Karpas-422 (cell line): ENCODE measurements around the gene SOS1. TPM values are rescaled to one million over a fixed set of nuclear protein-coding genes. Genes with fewer than 3 reads are reported as not detected.
"Not testable (repeated sequence)": the region's sequence is repeated elsewhere in the genome, so short reads cannot be mapped to it uniquely, and the experiment has no call there.

Source experiments
- DNase-seq: peaks from one replicate; pipeline ENCODE4 v3.0.0-alpha.2; 2015
- H2AFZ ChIP-seq: fragments of 200-600 bp; sonication (generic); 2 replicates; pipeline ENCODE4 v1.6.1; 2014; ENCODE audit warnings: antibody characterized with exemption, low read length, mixed read lengths
- H3K27ac ChIP-seq: fragments of 200-600 bp; sonication (generic); 2 replicates; pipeline ENCODE4 v1.5.1; 2014; ENCODE audit warnings: mild to moderate bottlenecking, low read length, moderate library complexity
- H3K27me3 ChIP-seq: fragments of 200-600 bp; sonication (generic); 2 replicates; pipeline ENCODE4 v1.6.1; 2014; ENCODE audit warnings: low read length, mixed read lengths
- H3K36me3 ChIP-seq: fragments of 200-600 bp; sonication (generic); 2 replicates; pipeline ENCODE4 v1.6.1; 2014; ENCODE audit warnings: low read length, mixed read lengths; ENCODE audit not compliant: insufficient read depth
- H3K4me1 ChIP-seq: fragments of 200-600 bp; sonication (generic); 2 replicates; pipeline ENCODE4 v1.6.1; 2014; ENCODE audit warnings: mild to moderate bottlenecking, low read length, mixed read lengths
- H3K4me2 ChIP-seq: fragments of 200-600 bp; sonication (generic); 2 replicates; pipeline ENCODE4 v1.6.1; 2014; ENCODE audit warnings: low read length, low read depth, mild to moderate bottlenecking; ENCODE audit not compliant: poor library complexity, severe bottlenecking
- H3K4me3 ChIP-seq: fragments of 200-600 bp; sonication (generic); 2 replicates; pipeline ENCODE4 v1.5.1; 2014; ENCODE audit warnings: mild to moderate bottlenecking, antibody characterized with exemption, low read length, mixed read lengths
- H3K79me2 ChIP-seq: fragments of 200-600 bp; sonication (generic); 2 replicates; pipeline ENCODE4 v1.6.1; 2014; ENCODE audit warnings: mild to moderate bottlenecking, low read length, mixed read lengths
- H3K9ac ChIP-seq: fragments of 200-600 bp; sonication (generic); 2 replicates; pipeline ENCODE4 v1.6.0; 2014; ENCODE audit warnings: low read length
- H3K9me2 ChIP-seq: fragments of 200-600 bp; sonication (generic), shearing (Covaris generic); replicated peaks from 2 replicates; pipeline ENCODE4 v1.6.0; 2014; ENCODE audit warnings: mild to moderate bottlenecking, low read length, moderate library complexity; ENCODE audit not compliant: insufficient read depth
- H3K9me3 ChIP-seq: fragments of 300-700, 200-600 bp; sonication (generic); 2 replicates; pipeline ENCODE4 v1.6.1; 2014; ENCODE audit warnings: low read length, mixed read lengths
- H4K20me1 ChIP-seq: fragments of 200-600 bp; sonication (generic); 2 replicates; pipeline ENCODE4 v1.6.1; 2014; ENCODE audit warnings: mild to moderate bottlenecking, antibody characterized with exemption, low read length, low read depth; ENCODE audit not compliant: insufficient read depth
- total RNA-seq: library from RNA; depleted of rRNA; stranded (reverse); fragments of >200 nt; shearing (Covaris generic); gene quantifications from 2 replicates; pipeline ENCODE4 v1.2.3, GENCODE V29; 2014; ENCODE audit warnings: low replicate concordance

Gene SOS1
- total RNA-seq, 1 experiment from 2014 or later: 91.7 TPM

- DNase-seq: no peak
- H3K4me1 ChIP-seq: peaks cover 39% of the 10 kb centered on the region
- H3K36me3 ChIP-seq: peaks cover 11% of the 10 kb centered on the region; the same call in 1 of the 2 replicates
- no peaks in the 10 kb centered on the region for H3K9me3 ChIP-seq
- no peak overlapping the region for H3K4me2 ChIP-seq
- H3K4me3 ChIP-seq: no peak overlapping the region
- H3K27ac ChIP-seq: peak overlapping the region; percentile 47
- no peaks in the 10 kb centered on the region for H3K9me2 ChIP-seq
- H2AFZ ChIP-seq: no peak overlapping the region
- peaks cover 85% of the 10 kb centered on the region for H3K79me2 ChIP-seq
- H3K27me3 ChIP-seq: no peaks in the 10 kb centered on the region
- H4K20me1 ChIP-seq: no peaks in the 10 kb centered on the region
- H3K9ac ChIP-seq: no peak overlapping the region
These were observed 59.6 kb downstream of the SOS1 start for GRCh38 chr2:39061280-39061679.

- no peak overlapping the region for H3K4me2 ChIP-seq
- no peak overlapping the region for H3K4me3 ChIP-seq
- peaks cover 39% of the 10 kb centered on the region for H3K4me1 ChIP-seq
- H3K36me3 ChIP-seq: peaks cover 25% of the 10 kb centered on the region; the same call in 1 of the 2 replicates
- H4K20me1 ChIP-seq: no peaks in the 10 kb centered on the region
- no peaks in the 10 kb centered on the region for H3K9me3 ChIP-seq
- H3K9ac ChIP-seq: no peak overlapping the region
- no peaks in the 10 kb centered on the region for H3K9me2 ChIP-seq
- peak; percentile 90 for DNase-seq
- no peak overlapping the region for H2AFZ ChIP-seq
- no peaks in the 10 kb centered on the region for H3K27me3 ChIP-seq
- peaks cover 77% of the 10 kb centered on the region for H3K79me2 ChIP-seq
- peak overlapping the region; percentile 47 for H3K27ac ChIP-seq
These were observed 61.4 kb downstream of the SOS1 start for GRCh38 chr2:39059366-39059952.

GRCh38 chr2:39058101-39058500, 62.8 kb downstream of the SOS1 start:
- Histone ChIP-seq H4K20me1 (no peaks in the 10 kb centered on the region), H3K9ac (no peak overlapping the region), H3K9me2 (no peaks in the 10 kb centered on the region), H3K79me2 (peaks cover 64% of the 10 kb centered on the region), H3K4me3 (no peak overlapping the region), H3K4me1 (peaks cover 36% of the 10 kb centered on the region), H3K9me3 (no peaks in the 10 kb centered on the region), H3K27ac (peak overlapping the region; percentile 13), H3K27me3 (no peaks in the 10 kb centered on the region), H3K36me3 (peaks cover 35% of the 10 kb centered on the region), H3K4me2 (no peak overlapping the region), H2AFZ (no peak overlapping the region)
- no peak for DNase-seq

- not testable (repeated sequence) for H3K4me3 ChIP-seq, H3K9me3 ChIP-seq, H4K20me1 ChIP-seq, H3K9ac ChIP-seq, DNase-seq, H3K9me2 ChIP-seq, H3K27me3 ChIP-seq, H3K27ac ChIP-seq, H3K4me2 ChIP-seq, H2AFZ ChIP-seq, H3K4me1 ChIP-seq
- Histone ChIP-seq H3K36me3 (peaks cover 67% of the 10 kb centered on the region), H3K79me2 (peaks cover 20% of the 10 kb centered on the region)
These were observed 68.2 kb downstream of the SOS1 start for GRCh38 chr2:39052665-39053064.

GRCh38 chr2:39050109-39050508, 70.7 kb downstream of the SOS1 start:
- Histone ChIP-seq H3K36me3 (peaks cover 53% of the 10 kb centered on the region), H3K4me2 (no peak overlapping the region), H3K4me1 (no peaks in the 10 kb centered on the region), H3K27ac (no peak overlapping the region), H3K27me3 (no peaks in the 10 kb centered on the region), H4K20me1 (no peaks in the 10 kb centered on the region), H3K9me2 (no peaks in the 10 kb centered on the region), H2AFZ (no peak overlapping the region), H3K79me2 (peaks cover 2% of the 10 kb centered on the region; the same call in 1 of the 2 replicates), H3K4me3 (no peak overlapping the region), H3K9ac (no peak overlapping the region), H3K9me3 (no peaks in the 10 kb centered on the region)
- no peak for DNase-seq

GRCh38 chr2:39039072-39039471, 81.8 kb downstream of the SOS1 start:
- no peak for DNase-seq
- no peak overlapping the region for H3K4me3 ChIP-seq

GRCh38 chr2:39033980-39034379, 86.9 kb downstream of the SOS1 start:
- no peak overlapping the region for H3K4me3 ChIP-seq
- H3K79me2 ChIP-seq: peaks cover 9% of the 10 kb centered on the region; the same call in 1 of the 2 replicates
- no peak overlapping the region for H3K4me2 ChIP-seq
- H3K9ac ChIP-seq: no peak overlapping the region
- DNase-seq: no peak
- no peaks in the 10 kb centered on the region for H3K27me3 ChIP-seq
- no peaks in the 10 kb centered on the region for H3K4me1 ChIP-seq
- H3K36me3 ChIP-seq: peaks cover 36% of the 10 kb centered on the region
- H2AFZ ChIP-seq: no peak overlapping the region
- H3K9me2 ChIP-seq: no peaks in the 10 kb centered on the region
- H3K27ac ChIP-seq: no peak overlapping the region
- H4K20me1 ChIP-seq: no peaks in the 10 kb centered on the region
- no peaks in the 10 kb centered on the region for H3K9me3 ChIP-seq

More at GRCh38 chr2:39039072-39039471, 81.8 kb downstream of the SOS1 start:
- Histone ChIP-seq H4K20me1 (no peaks in the 10 kb centered on the region), H3K4me2 (no peak overlapping the region), H3K9ac (no peak overlapping the region), H3K9me2 (no peaks in the 10 kb centered on the region), H3K79me2 (0 out of 2 replicates have a peak, but pooled peaks cover 7% of the 10 kb centered on the region), H3K4me1 (no peaks in the 10 kb centered on the region), H3K9me3 (no peaks in the 10 kb centered on the region), H3K27me3 (no peaks in the 10 kb centered on the region), H3K27ac (no peak overlapping the region), H2AFZ (no peak overlapping the region), H3K36me3 (peaks cover 10% of the 10 kb centered on the region; the same call in 1 of the 2 replicates)

- no peaks in the 10 kb centered on the region for H4K20me1 ChIP-seq
- peaks cover 37% of the 10 kb centered on the region for H3K79me2 ChIP-seq
- no peaks in the 10 kb centered on the region for H3K9me3 ChIP-seq
- peaks cover 52% of the 10 kb centered on the region for H3K36me3 ChIP-seq
- H3K27ac ChIP-seq: no peak overlapping the region
- no peaks in the 10 kb centered on the region for H3K27me3 ChIP-seq
- no peak overlapping the region for H3K9ac ChIP-seq
- peaks cover 13% of the 10 kb centered on the region for H3K4me1 ChIP-seq
- no peaks in the 10 kb centered on the region for H3K9me2 ChIP-seq
- H3K4me3 ChIP-seq: no peak overlapping the region
- no peak overlapping the region for H3K4me2 ChIP-seq
- H2AFZ ChIP-seq: no peak overlapping the region
- DNase-seq: no peak
These were observed 93.4 kb downstream of the SOS1 start for GRCh38 chr2:39027421-39027820.
